ENCODE data around the gene ADGRB3.

The ADGRB3 gene

DNA sequence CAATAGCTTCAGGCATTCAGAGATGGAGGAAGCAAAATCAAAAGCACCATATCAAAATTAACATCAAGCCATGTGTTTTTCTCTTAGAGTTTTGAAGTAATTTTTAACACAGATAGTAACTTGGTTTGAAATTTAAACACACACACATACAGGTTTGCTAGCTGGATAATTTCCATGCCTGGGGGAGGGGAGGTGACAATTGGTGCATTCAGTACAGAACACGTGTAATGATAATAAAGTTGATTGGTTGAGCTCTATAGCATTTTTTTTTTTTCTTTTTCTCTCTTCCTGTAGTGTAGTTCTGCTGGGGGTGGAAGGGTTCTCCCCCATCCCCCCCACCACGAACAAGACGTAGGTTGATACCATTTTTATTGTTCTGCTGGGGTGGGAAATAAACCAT, 596.9 kb downstream of the ADGRB3 start:
- Histone ChIP-seq H3K36me3 (no peaks in the 10 kb centered on the region), H3K27me3 (peaks cover 12% of the 10 kb centered on the region), H3K27ac (no peak overlapping the region), H3K9me3 (no peaks in the 10 kb centered on the region), H3K4me1 (ENCODE audit: control insufficient read depth in 1 of 2, insufficient read depth in 1 of 2, low read depth in 1 of 2, low read length in 1 of 2) (no peaks in the 10 kb centered on the region), H3K4me3 (ENCODE audit: low read depth in 1 of 2, low read length in 1 of 2) (no peak overlapping the region)
- TF ChIP-seq, protein P1, sequence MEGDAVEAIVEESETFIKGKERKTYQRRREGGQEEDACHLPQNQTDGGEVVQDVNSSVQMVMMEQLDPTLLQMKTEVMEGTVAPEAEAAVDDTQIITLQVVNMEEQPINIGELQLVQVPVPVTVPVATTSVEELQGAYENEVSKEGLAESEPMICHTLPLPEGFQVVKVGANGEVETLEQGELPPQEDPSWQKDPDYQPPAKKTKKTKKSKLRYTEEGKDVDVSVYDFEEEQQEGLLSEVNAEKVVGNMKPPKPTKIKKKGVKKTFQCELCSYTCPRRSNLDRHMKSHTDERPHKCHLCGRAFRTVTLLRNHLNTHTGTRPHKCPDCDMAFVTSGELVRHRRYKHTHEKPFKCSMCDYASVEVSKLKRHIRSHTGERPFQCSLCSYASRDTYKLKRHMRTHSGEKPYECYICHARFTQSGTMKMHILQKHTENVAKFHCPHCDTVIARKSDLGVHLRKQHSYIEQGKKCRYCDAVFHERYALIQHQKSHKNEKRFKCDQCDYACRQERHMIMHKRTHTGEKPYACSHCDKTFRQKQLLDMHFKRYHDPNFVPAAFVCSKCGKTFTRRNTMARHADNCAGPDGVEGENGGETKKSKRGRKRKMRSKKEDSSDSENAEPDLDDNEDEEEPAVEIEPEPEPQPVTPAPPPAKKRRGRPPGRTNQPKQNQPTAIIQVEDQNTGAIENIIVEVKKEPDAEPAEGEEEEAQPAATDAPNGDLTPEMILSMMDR (IDR thresholded peaks at IDR 0.05): no peak

DNA sequence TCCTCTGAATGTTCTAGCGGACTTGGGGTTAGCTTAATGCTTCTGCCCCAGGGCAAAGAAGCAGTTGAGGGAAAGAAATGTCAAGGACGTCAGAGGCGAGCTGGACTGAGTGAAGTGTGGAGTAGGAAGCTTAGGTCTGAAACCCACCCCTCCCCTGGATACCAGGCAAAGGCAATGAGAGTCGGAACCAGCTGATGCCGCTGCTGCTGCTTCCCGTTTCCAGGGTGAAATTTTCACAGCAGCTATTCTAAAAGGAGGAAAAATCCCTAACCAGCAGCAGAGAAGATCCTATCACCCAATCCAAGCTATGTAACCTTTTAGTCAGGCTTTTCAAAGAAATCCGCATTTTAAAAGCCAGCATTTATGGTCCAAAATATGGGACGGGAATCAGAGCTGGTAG, 597.4 kb downstream of the ADGRB3 start:
- TF ChIP-seq, protein P1 (IDR thresholded peaks at IDR 0.05): no peak
- H3K27ac ChIP-seq: no peak overlapping the region
- H3K27me3 ChIP-seq: peaks cover 12% of the 10 kb centered on the region
- no peaks in the 10 kb centered on the region for H3K9me3 ChIP-seq
- no peaks in the 10 kb centered on the region for H3K4me1 ChIP-seq (ENCODE audit: control insufficient read depth in 1 of 2, insufficient read depth in 1 of 2, low read depth in 1 of 2, low read length in 1 of 2)
- H3K36me3 ChIP-seq: no peaks in the 10 kb centered on the region
- H3K4me3 ChIP-seq (ENCODE audit: low read depth in 1 of 2, low read length in 1 of 2): no peak overlapping the region

DNA sequence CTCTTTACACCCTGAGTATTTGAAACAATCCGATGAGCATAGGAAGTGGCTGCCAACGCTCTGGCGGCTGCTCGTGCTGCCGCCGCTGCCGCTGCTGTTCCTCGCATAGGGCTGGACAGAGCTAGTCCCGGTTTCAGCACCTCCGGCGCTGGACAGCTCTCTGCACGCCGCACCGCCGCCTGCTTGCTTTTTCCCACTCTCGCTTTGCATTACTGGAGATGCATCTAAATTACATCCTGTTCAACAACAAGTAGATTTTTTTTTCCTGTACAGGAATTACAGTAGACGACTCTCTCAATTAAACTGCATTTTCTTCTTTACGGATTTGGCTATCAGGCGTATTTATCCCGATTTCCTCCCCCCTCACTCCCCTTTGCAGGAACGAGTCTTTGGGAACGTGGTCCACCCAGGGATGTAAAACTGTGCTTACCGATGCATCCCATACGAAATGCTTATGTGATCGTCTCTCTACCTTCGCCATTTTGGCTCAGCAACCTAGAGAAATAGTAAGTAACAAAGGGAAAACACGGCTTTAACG, 597.9 kb downstream of the ADGRB3 start:
- H3K4me3 ChIP-seq (ENCODE audit: low read depth in 1 of 2, low read length in 1 of 2): no peak overlapping the region
- no peak overlapping the region for H3K27ac ChIP-seq

DNA sequence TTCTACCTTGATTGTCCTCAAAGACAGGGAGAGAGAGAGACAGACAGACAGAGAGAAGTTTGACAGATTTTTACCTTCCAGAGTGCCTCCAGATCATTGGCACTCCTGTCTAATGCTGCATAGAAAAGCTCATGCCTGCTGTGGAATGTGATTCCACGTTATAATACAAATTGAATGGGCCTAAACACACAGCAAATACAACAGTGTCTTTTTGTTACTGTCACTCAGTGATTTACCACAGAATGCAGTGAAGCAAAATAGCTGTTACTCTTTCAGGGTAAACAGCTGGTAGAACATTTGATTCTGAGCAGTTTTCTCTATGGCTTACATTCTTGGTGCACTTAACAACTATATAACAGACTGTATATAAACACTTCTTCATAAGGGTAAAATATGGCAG, 603.0 kb downstream of the ADGRB3 start:
- Histone ChIP-seq H3K27ac (no peak overlapping the region), H3K9me3 (no peaks in the 10 kb centered on the region), H3K4me3 (ENCODE audit: low read depth in 1 of 2, low read length in 1 of 2) (no peak overlapping the region), H3K4me1 (ENCODE audit: control insufficient read depth in 1 of 2, insufficient read depth in 1 of 2, low read depth in 1 of 2, low read length in 1 of 2) (no peaks in the 10 kb centered on the region), H3K36me3 (no peaks in the 10 kb centered on the region), H3K27me3 (peaks cover 3% of the 10 kb centered on the region)
- TF ChIP-seq, protein P1 (IDR thresholded peaks at IDR 0.05): no peak

More for the DNA sequence above, 597.9 kb downstream of the ADGRB3 start:
- Histone ChIP-seq H3K4me1 (ENCODE audit: control insufficient read depth in 1 of 2, insufficient read depth in 1 of 2, low read depth in 1 of 2, low read length in 1 of 2) (no peaks in the 10 kb centered on the region), H3K9me3 (no peaks in the 10 kb centered on the region), H3K27me3 (peaks cover 12% of the 10 kb centered on the region), H3K36me3 (no peaks in the 10 kb centered on the region)
- TF ChIP-seq, protein P1 (IDR thresholded peaks at IDR 0.05): no peak

DNA sequence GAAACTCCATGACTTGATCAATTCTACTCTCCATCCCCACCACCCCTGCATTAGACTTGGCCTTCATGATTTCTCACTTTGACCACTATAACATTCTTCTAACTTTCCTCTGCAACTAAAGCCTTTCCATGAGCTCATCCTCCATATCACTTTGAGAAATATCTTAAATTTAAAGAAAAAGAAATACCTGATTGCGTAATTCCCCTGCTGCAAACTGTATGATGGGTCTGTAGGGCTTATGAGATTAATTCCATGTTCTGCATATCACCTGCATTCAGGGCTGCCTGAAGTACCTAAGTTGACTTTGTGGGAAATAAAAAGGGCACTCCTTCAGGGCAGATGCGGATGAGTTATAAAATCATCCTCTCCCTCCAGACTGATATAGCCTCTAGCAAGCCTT, 611.9 kb downstream of the ADGRB3 start:
- H3K4me1 ChIP-seq (ENCODE audit: control insufficient read depth in 1 of 2, insufficient read depth in 1 of 2, low read depth in 1 of 2, low read length in 1 of 2): no peaks in the 10 kb centered on the region
- no peak overlapping the region for H3K4me3 ChIP-seq (ENCODE audit: low read depth in 1 of 2, low read length in 1 of 2)
- no peaks in the 10 kb centered on the region for H3K36me3 ChIP-seq
- H3K9me3 ChIP-seq: no peaks in the 10 kb centered on the region
- no peak overlapping the region for H3K27ac ChIP-seq
- TF ChIP-seq, protein P1 (IDR thresholded peaks at IDR 0.05): no peak
- no peaks in the 10 kb centered on the region for H3K27me3 ChIP-seq

DNA sequence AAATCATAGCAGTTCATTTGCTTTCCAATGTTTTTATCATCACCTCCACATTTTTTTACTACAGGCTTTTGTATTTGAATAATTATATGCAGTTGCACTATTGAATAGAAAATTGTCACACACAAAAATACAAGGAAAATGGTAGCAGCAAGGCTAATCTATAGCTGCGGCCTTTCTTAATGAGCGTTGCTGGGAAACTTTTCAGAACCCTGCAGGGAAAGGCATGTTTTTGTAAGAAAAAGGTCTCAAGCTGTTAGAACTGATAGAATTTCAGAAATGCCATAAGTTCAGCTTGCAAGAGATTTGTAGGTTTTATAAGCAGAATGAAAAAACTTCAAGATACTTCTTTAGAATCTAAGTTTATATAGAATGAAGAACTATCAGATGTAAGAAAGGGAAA, 625.9 kb downstream of the ADGRB3 start:
- H3K36me3 ChIP-seq: no peaks in the 10 kb centered on the region

More for the DNA sequence above, 625.9 kb downstream of the ADGRB3 start:
- Histone ChIP-seq H3K27me3 (no peaks in the 10 kb centered on the region), H3K4me3 (ENCODE audit: low read depth in 1 of 2, low read length in 1 of 2) (no peak overlapping the region), H3K27ac (no peak overlapping the region), H3K4me1 (ENCODE audit: control insufficient read depth in 1 of 2, insufficient read depth in 1 of 2, low read depth in 1 of 2, low read length in 1 of 2) (no peaks in the 10 kb centered on the region), H3K9me3 (no peaks in the 10 kb centered on the region)
- TF ChIP-seq, protein P1 (IDR thresholded peaks at IDR 0.05): no peak

All from neutrophil (primary cell).